EH (cell line): ENCODE results near the gene WDR5.
A peak's percentile ranks its signal among the peaks of the same experiment; 100 is the strongest.

Experiments used
- DNase-seq: peaks from one replicate; pipeline ENCODE4 v3.0.0-alpha.2; 2015; ENCODE audit warnings: low read depth

The WDR5 gene

GRCh38 chr9:134174526-134175290 is 38.8 kb downstream of the WDR5 start:
- DNase-seq = no peak

- peak; percentile 19 for DNase-seq
Measured at GRCh38 chr9:134175291-134175807, 39.5 kb downstream of the WDR5 start.

- peak; percentile 22 for DNase-seq
Measured at GRCh38 chr9:134175808-134176598, 40.1 kb downstream of the WDR5 start.

- no peak for DNase-seq
Measured at GRCh38 chr9:134176599-134176968, 40.7 kb downstream of the WDR5 start.

GRCh38 chr9:134177186-134177585 is 41.3 kb downstream of the WDR5 start:
- DNase-seq = no peak

GRCh38 chr9:134177624-134178393 is 41.9 kb downstream of the WDR5 start:
- no peak for DNase-seq

- DNase-seq = no peak
Measured at GRCh38 chr9:134178394-134178767, 42.5 kb downstream of the WDR5 start.

GRCh38 chr9:134178768-134179551 is 43.1 kb downstream of the WDR5 start:
- DNase-seq = no peak

GRCh38 chr9:134179595-134179917 is 43.7 kb downstream of the WDR5 start:
- DNase-seq = no peak

GRCh38 chr9:134179918-134180785 is 44.3 kb downstream of the WDR5 start:
- no peak for DNase-seq

GRCh38 chr9:134180786-134181647 is 45.1 kb downstream of the WDR5 start:
- DNase-seq = no peak

GRCh38 chr9:134181648-134182034 is 45.8 kb downstream of the WDR5 start:
- no peak for DNase-seq

- no peak for DNase-seq
Measured at GRCh38 chr9:134182554-134183085, 46.7 kb downstream of the WDR5 start.

- DNase-seq = no peak
Measured at GRCh38 chr9:134185536-134186011, 49.7 kb downstream of the WDR5 start.

GRCh38 chr9:134186471-134187109 is 50.7 kb downstream of the WDR5 start:
- no peak for DNase-seq

GRCh38 chr9:134187110-134187531 is 51.2 kb downstream of the WDR5 start:
- DNase-seq = no peak

- no peak for DNase-seq
Measured at GRCh38 chr9:134187891-134188385, 52.1 kb downstream of the WDR5 start.

- peak; percentile 19 for DNase-seq
Measured at GRCh38 chr9:134188386-134189144, 52.7 kb downstream of the WDR5 start.
